Ureter (tissue), 1 donor: Measurements from ENCODE around the gene RGPD5. TPM values are rescaled to one million over a fixed set of nuclear protein-coding genes. Genes with fewer than 3 reads are reported as not detected.
"Not testable (repeated sequence)": the region's sequence is repeated elsewhere in the genome, so short reads cannot be mapped to it uniquely, and the experiment has no call there.

Source experiments
- DNase-seq: peaks from one replicate; pipeline ENCODE4 v3.0.0-alpha.2; 2020; ENCODE audit warnings: low spot score
- total RNA-seq: library from RNA; stranded (reverse); gene quantifications from one replicate; pipeline ENCODE4 v1.2.4, GENCODE V29; 2023
- donor health status: DM: yes; HTN: yes; CAD: no.

Gene RGPD5
- total RNA-seq, 1 donor from 2014 or later = 68.3 TPM

DNA sequence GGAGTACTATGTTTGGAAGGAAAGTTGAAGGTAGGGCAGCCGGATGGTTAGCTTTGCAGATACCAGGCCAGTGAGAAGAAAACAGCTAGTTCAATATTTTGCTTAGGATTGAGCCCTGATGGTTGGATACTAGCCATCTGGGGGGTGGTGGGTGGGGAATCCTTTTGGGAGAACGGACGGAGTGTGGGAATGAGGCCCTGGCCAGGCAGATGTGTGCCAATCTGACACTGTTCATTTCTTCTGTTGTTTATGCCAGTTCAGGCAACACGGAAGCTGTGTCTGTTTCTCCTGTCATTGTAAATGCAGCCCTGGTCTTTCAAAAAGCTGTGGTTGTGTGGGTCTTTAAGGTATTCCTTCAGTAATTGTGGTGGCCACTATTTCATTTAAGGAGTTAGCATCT, 96.9 kb downstream of the RGPD5 start:
- not testable (repeated sequence) for DNase-seq

DNA sequence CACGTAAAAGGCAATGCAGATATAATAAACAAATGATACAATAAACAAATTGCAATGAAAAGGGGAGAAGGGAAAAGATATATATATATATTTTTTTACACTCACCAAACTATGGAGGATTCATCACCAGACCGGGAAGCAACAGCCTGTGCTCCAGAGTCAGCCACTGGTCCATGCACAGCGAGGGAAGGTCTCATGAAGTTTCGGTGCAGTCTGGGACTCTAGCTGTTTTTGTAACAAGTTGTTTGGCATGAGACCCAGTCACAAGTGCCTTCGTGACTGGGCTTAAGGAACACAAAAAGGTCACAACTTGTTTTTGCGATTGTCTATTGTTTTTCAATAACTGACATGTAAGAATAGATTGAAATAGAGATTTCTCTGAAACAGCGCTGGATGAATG, 99.6 kb downstream of the RGPD5 start:
- not testable (repeated sequence) for DNase-seq

DNA sequence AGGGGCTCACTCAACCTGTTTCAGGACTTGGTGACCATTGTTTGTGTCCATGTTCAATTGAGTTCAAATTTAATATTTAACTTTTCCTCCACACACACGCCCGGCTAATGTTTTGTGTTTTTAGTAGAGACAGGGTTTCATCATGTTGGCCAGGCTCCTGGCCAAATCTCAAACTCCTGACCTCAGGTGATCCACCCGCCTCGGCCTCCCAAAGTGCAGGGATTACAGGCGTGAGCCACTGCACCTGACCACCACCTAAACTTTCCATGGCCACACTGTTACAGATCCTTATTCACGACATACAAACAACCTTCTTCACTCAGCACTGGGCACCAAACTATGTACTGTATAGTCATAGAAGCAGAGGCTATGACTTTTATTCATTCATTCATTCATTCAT, 100.0 kb downstream of the RGPD5 start:
- not testable (repeated sequence) for DNase-seq

DNA sequence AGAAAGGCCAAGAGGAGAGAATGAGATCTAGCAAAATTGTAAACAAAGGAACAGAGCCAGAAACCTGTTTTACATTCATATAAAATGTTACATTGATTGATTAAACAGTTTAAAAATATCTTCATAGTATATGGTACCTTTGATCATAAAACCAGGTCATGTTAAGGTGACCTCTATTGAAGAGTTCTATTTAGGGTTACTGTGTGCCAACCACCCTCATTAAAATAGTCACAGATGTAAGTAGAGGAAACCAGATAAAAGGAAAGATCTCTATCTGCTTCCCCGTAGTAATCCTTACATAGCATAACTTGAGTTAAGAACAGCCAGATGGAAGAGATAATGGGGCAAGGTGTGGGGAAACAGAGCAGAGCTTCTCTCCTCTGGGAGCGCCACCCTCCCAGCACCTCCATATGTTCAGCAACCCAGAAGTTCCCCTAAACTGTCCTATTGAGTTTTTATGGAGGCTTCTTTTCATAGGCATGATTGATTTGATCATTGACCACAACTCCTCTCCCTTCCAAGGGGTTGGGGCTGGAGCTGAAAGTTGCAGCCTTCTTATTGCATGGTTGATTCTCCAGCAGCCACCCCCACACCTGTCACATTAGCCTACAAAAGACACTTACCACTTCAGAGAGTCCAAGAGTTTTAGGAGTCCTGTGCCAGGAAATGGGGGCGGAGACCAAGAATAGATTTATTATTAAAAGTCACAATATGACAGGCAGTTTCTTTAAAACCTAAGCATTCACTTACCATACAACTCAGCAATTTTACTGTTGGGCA, 101.2 kb downstream of the RGPD5 start:
- DNase-seq = not testable (repeated sequence)

DNA sequence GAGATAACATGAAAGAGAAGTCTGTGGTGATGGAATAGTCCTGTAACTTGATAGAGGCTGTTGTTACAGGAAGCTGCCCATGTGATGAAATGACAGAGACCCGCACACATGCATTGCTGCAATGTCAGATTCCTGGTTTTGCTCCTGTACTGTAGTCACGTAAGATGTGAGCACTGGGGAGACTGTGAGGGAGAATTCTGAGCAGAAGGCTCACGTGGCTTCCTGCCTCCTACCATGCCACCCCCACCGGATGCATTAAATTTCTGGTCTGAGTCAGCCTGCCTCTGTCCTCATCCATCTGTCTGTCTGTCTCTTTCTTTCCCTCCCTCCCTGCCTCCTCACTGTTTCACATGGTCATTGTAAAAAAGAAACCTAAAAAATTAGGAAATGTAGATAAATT, 102.1 kb downstream of the RGPD5 start:
- not testable (repeated sequence) for DNase-seq

DNA sequence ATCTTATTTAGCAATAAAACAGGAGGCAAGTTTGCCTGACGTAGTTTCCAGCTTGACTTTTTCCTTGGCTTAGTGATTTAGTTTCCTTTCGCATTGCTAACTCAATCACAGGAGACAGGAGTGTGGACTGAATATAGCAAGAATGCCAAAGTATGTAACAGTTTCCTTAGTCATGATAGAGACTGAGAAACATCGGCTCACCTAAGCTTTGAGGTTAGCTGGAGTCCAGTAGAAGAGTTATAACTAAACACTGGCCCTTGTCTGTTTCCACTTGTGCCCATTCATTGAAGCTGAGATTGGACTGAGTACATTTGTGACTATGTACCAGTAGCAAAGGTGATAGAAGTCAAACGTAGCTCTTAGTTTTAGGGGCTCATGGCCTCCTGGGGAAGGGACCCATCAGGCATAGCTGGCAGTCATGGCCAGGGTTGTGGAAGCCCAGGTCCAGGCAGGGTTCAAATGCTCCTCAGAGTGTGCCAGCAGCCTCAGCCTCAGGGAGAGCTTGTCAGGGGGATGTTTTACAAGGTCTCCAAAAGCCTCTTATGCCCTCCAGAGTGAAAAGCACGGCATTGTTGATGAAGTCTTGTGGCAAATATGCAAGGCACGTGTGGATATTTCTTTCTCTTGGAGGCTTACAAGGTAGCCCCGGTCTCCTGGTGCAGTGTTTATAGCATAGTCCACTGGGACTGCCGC, 103.8 kb downstream of the RGPD5 start:
- not testable (repeated sequence) for DNase-seq

DNA sequence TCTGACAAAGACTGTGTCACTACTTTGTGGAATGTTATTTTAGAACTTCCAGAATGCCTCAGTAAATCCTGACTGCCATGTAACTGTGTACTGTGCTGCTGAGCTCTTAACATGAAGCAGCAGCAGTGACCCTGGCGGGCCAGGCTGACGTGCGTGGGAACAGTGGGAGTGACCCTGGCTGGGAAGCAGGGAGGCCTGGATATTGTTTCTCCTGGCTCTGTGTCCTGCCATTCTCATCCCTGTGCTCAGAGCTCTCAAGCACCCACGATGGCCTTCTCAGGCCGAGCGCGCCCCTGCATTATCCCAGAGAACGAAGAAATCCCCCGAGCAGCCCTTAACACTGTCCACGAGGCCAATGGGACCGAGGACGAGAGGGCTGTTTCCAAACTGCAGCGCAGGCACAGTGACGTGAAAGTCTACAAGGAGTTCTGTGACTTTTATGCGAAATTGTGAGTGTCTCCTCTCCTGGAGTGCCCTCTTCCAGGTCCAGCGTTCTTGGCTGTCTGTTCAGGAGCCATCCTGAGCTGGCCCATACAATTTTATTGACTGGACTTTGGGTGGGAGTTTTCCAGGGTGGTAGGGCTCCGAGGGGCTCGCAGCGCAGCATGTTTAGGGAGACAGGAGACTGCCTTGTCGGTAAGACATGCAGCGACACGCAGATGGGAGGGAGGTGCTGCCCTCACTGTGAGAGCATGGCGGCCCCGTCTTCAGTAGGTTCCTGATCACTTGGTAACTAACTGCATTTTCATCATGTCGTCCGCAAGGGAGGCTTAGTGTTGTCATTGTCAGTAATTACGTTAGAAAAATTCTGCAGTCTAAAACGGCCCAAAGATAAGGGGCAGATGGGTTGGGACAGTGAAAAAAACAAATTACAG, 104.6 kb downstream of the RGPD5 start, which contains the start of gene LIMS3:
TSS of gene LIMS3 (plus strand) at position 227 of the 875 bp plus-strand sequence. CDS start at position 268, 41 bp downstream.
- DNase-seq = not testable (repeated sequence)

DNA sequence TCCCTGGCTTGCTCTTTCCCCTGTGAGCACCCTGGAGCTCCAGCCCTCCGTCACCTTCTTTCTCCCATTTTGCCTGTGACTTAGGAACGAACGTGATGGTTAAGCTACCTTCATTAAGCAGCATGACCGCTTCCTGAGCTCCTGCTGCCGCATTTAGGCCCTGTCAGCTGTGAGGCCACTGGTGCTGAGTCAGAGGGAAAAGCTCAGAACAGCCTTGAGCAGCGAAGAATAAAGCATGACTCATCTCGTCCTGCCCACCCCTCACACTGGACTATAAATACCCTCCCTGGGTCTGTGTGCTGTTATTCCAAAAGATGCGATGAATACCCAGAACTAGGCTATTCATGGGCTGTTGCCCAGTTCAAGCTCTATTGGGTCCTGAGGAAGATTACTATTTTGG, 111.7 kb downstream of the RGPD5 start:
- not testable (repeated sequence) for DNase-seq

Other genes with a start within 250 kb of the RGPD5 start
- 91.7 TPM for gene SEPTIN10, start 180.3 kb upstream of the RGPD5 start, total RNA-seq
- gene SOWAHC, start 179.9 kb upstream of the RGPD5 start, total RNA-seq = 19.6 TPM
- gene LIMS3, start 104.4 kb downstream of the RGPD5 start, total RNA-seq = 1.1 TPM